Hematopoietic multipotent progenitor cell (in vitro differentiated cells): ENCODE measurements around the gene CSNK2B. TPM values are rescaled to one million over a fixed set of nuclear protein-coding genes. Genes with fewer than 3 reads are reported as not detected.

Experiments
- DNase-seq, 3 donors: peaks; one replicate each; pipeline ENCODE4 v3.0.0-alpha.2; 2011 to 2015; ENCODE audit warnings: low read depth in 2 of 3, low spot score in 2 of 3
- total RNA-seq: library from RNA; depleted of rRNA; stranded (reverse); fragments of >200 nt; gene quantifications from one replicate; pipeline ENCODE4 v1.2.3, GENCODE V29; 2012

Gene CSNK2B
- total RNA-seq, 1 donor, result 232 TPM

GRCh38 chr6:31660381-31661261, 5.3 kb upstream of the CSNK2B start, which contains the start of gene C6orf47:
Gene C6orf47, minus strand, starts transcription at chr6:31660778. Its CDS starts 831 bp downstream, at chr6:31659947.
- peak in 2 of 3 donors; percentile 74 to 75 for DNase-seq

GRCh38 chr6:31661262-31662123, 4.4 kb upstream of the CSNK2B start:
- DNase-seq, result no peak

- no peak for DNase-seq
Observed at GRCh38 chr6:31662124-31662723, 3.7 kb upstream of the CSNK2B start.

- no peak for DNase-seq
Observed at GRCh38 chr6:31663126-31663960, 2.5 kb upstream of the CSNK2B start.

- DNase-seq, result peak in 1 of 3 donors; percentile 21
Observed at GRCh38 chr6:31663961-31664789, 1.7 kb upstream of the CSNK2B start.

GRCh38 chr6:31664790-31665500, 935 bp upstream of the CSNK2B start, which contains the start of gene GPANK1:
Gene GPANK1, minus strand, starts transcription at chr6:31664997. Its CDS starts 519 bp downstream, at chr6:31664478.
- peak; percentile 84 to 94 (median 91) for DNase-seq

GRCh38 chr6:31666337-31666965, 571 bp downstream of the CSNK2B start:
- no peak for DNase-seq

GRCh38 chr6:31669676-31670075, 3.8 kb downstream of the CSNK2B start, which contains the start of gene LY6G5B:
Gene LY6G5B, plus strand, starts transcription at chr6:31669976. Its CDS starts 975 bp downstream, at chr6:31670951.
- DNase-seq, result no peak

- no peak for DNase-seq
Observed at GRCh38 chr6:31676322-31676903, 10.5 kb downstream of the CSNK2B start.

GRCh38 chr6:31676904-31677303, 11.0 kb downstream of the CSNK2B start:
- DNase-seq, result no peak

GRCh38 chr6:31677955-31678354, 12.1 kb downstream of the CSNK2B start:
- DNase-seq, result no peak

- DNase-seq, result peak; percentile 41 to 69 (median 62)
Observed at GRCh38 chr6:31680226-31681134, 14.6 kb downstream of the CSNK2B start, which contains the start of gene LY6G5C. Gene LY6G5C, minus strand, starts transcription at chr6:31681067. Its CDS starts 694 bp downstream, at chr6:31680373.

GRCh38 chr6:31681135-31681671, 15.3 kb downstream of the CSNK2B start:
- peak; percentile 33 to 65 (median 44) for DNase-seq

GRCh38 chr6:31683591-31683990, 17.7 kb downstream of the CSNK2B start:
- DNase-seq, result no peak

GRCh38 chr6:31686483-31686882, 20.6 kb downstream of the CSNK2B start:
- no peak for DNase-seq

GRCh38 chr6:31687321-31687720, 21.4 kb downstream of the CSNK2B start:
- no peak for DNase-seq
